Nephron progenitor cell (in vitro differentiated cells): ENCODE data around the gene ARID5B.

Experiments
- DNase-seq: peaks from one replicate; pipeline ENCODE4 v3.0.0; 2021
- H3K27ac Mint-ChIP-seq: 2 replicates; pipeline ENCODE4 v1.8.0; 2021; ENCODE audit warnings: mild to moderate bottlenecking, moderate library complexity, mixed read lengths
- H3K27me3 Mint-ChIP-seq: 2 replicates; pipeline ENCODE4 v1.8.0; 2021; ENCODE audit warnings: mild to moderate bottlenecking, low read depth, mixed read lengths; ENCODE audit not compliant: poor library complexity
- H3K36me3 Mint-ChIP-seq: 2 replicates; pipeline ENCODE4 v1.8.0; 2021; ENCODE audit warnings: low read depth, mixed read lengths
- H3K4me1 Mint-ChIP-seq: 2 replicates; pipeline ENCODE4 v1.8.0; 2021; ENCODE audit warnings: mixed read lengths
- H3K4me3 Mint-ChIP-seq: 2 replicates; pipeline ENCODE4 v1.8.0; 2021; ENCODE audit warnings: mild to moderate bottlenecking, moderate library complexity, mixed read lengths
- H3K9me3 Mint-ChIP-seq: 2 replicates; pipeline ENCODE4 v1.8.0; 2021; ENCODE audit warnings: mild to moderate bottlenecking, moderate library complexity, mixed read lengths
- CTCF ChIP-seq: fragments of 200-600 bp; sonication (generic); IDR thresholded peaks from 2 replicates; pipeline ENCODE4 v1.5.0; 2021; ENCODE audit warnings: antibody characterized with exemption

Gene ARID5B

GRCh38 chr10:62029401-62029800, 127.9 kb downstream of the ARID5B start:
- Mint-ChIP-seq H3K4me3 (no peak overlapping the region), H3K4me1 (peaks cover 10% of the 10 kb centered on the region), H3K36me3 (peaks cover 24% of the 10 kb centered on the region), H3K27ac (no peak overlapping the region), H3K27me3 (no peaks in the 10 kb centered on the region), H3K9me3 (no peaks in the 10 kb centered on the region)
- DNase-seq = no peak
- no peak for TF ChIP-seq CTCF

GRCh38 chr10:62031507-62031906, 130.0 kb downstream of the ARID5B start:
- peak overlapping the region; percentile 48 for H3K27ac Mint-ChIP-seq
- no peak for TF ChIP-seq CTCF
- H3K36me3 Mint-ChIP-seq = peaks cover 16% of the 10 kb centered on the region
- no peak for DNase-seq
- H3K4me1 Mint-ChIP-seq = peaks cover 13% of the 10 kb centered on the region
- no peak overlapping the region for H3K4me3 Mint-ChIP-seq
- H3K9me3 Mint-ChIP-seq = no peaks in the 10 kb centered on the region
- no peaks in the 10 kb centered on the region for H3K27me3 Mint-ChIP-seq

- no peak for TF ChIP-seq CTCF
- H3K36me3 Mint-ChIP-seq = peaks cover 12% of the 10 kb centered on the region
- H3K4me3 Mint-ChIP-seq = no peak overlapping the region
- peaks cover 25% of the 10 kb centered on the region for H3K4me1 Mint-ChIP-seq
- H3K27ac Mint-ChIP-seq = no peak overlapping the region
- DNase-seq = no peak
- H3K9me3 Mint-ChIP-seq = no peaks in the 10 kb centered on the region
- H3K27me3 Mint-ChIP-seq = no peaks in the 10 kb centered on the region
Observed at GRCh38 chr10:62033125-62033524, 131.6 kb downstream of the ARID5B start.

- Mint-ChIP-seq H3K36me3 (peaks cover 12% of the 10 kb centered on the region), H3K4me1 (peaks cover 35% of the 10 kb centered on the region)
Observed at GRCh38 chr10:62034096-62034640, 132.7 kb downstream of the ARID5B start.

GRCh38 chr10:62036186-62037081, 134.9 kb downstream of the ARID5B start:
- TF ChIP-seq CTCF = no peak
- peaks cover 3% of the 10 kb centered on the region for H3K27me3 Mint-ChIP-seq
- no peaks in the 10 kb centered on the region for H3K9me3 Mint-ChIP-seq
- no peak overlapping the region for H3K27ac Mint-ChIP-seq
- H3K36me3 Mint-ChIP-seq = no peaks in the 10 kb centered on the region
- peaks cover 55% of the 10 kb centered on the region for H3K4me1 Mint-ChIP-seq
- no peak for DNase-seq
- H3K4me3 Mint-ChIP-seq = no peak overlapping the region

More at GRCh38 chr10:62034096-62034640, 132.7 kb downstream of the ARID5B start:
- Mint-ChIP-seq H3K27me3 (no peaks in the 10 kb centered on the region), H3K4me3 (no peak overlapping the region), H3K9me3 (no peaks in the 10 kb centered on the region), H3K27ac (no peak overlapping the region)
- no peak for DNase-seq
- no peak for TF ChIP-seq CTCF
